ENCODE measurements around the gene SH2D2A.

GRCh38 chr1:156846643-156847042 lies 30.0 kb upstream of the SH2D2A start:
- TF ChIP-seq CTCF (IDR thresholded peaks at IDR 0.05; ENCODE audit: poor library complexity) (no peak), EZH2phosphoT487 (IDR thresholded peaks at IDR 0.05; ENCODE audit: low read depth, severe bottlenecking, unreplicated experiment) (no peak), EZH2 (IDR thresholded peaks at IDR 0.05; ENCODE audit: borderline replicate concordance) (no peak)
